GM12891 (cell line): ENCODE results near the gene FASN.

Source experiments
- POLR2A ChIP-seq: IDR thresholded peaks from 2 replicates; pipeline ENCODE4 v1.6.1; 2011; ENCODE audit warnings: low read depth, low read length, control low read depth
- POLR2AphosphoS5 ChIP-seq: IDR thresholded peaks from 2 replicates; pipeline ENCODE4 v1.6.1; 2011; ENCODE audit warnings: low read depth, low read length, control low read depth
- SPI1 ChIP-seq: IDR thresholded peaks from 2 replicates; pipeline ENCODE4 v1.6.1; 2011; ENCODE audit warnings: low read depth, low read length, control low read depth
- TAF1 ChIP-seq: IDR thresholded peaks from 2 replicates; pipeline ENCODE4 v1.6.1; 2011; ENCODE audit warnings: low read depth, low read length, control low read depth

DNA sequence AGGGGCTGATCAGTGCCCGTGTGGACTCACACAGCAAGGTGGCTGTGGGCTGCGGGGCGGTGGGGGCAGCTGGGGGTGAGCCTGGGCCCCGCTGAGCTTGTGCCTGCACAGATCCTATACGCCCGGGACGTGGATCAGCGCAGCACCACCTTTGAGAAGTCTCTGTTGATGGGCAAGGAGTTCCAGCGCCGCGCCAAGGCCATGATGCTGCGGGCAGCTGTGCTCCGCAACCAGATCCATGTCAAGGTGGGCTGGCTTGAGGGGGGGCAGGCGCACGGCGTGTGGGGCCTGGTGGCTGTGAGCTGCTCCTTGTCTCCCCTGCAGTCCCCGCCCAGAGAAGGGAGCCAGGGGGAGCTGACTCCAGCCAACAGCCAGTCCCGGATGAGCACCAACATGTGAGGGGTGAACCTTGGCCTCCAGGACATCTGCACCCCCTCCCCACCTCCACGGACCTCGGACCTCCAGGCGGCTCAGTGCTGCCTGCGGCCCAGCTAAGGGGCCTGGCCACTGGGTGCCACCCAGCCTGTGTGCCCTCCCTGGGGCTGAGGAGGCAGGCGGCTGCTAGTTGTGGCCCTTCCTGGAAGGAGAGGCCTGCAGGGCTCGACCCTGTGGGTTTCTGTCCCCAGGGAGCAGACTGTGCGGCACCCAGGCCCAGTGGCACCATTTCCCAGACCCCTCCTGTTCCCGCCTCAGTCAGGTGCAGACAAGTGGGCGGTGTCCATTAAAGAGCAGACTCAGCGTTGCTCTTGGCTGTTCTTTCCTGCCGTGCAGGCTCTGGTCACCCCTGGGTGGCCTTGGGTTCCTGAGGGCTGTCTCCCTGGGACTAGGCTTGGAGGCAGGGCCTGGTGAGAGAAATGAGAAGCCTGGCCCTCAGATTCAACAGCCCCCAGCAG, 41.1 kb downstream of the FASN start:
- TF ChIP-seq POLR2A = peak; percentile 20; the same call in 1 of the 2 replicates
- TF ChIP-seq POLR2AphosphoS5 = peak; percentile 70; the same call in 1 of the 2 replicates
- no peak for TF ChIP-seq TAF1
- TF ChIP-seq SPI1 = no peak
